Effector memory CD4-positive, alpha-beta T cell (primary cell): ENCODE results near the gene COPS7A.

Experiments
- DNase-seq, 3 donors: peaks; one replicate each; pipeline ENCODE4 v3.0.0-alpha.2; 2020
- H3K27ac ChIP-seq: 2 replicates; pipeline ENCODE4 v1.7.0; 2013; ENCODE audit warnings: mild to moderate bottlenecking, low read length, moderate library complexity; ENCODE audit not compliant: insufficient read depth, poor library complexity, severe bottlenecking
- H3K27me3 ChIP-seq: replicated peaks from 2 replicates; pipeline ENCODE4 v1.7.0; 2013; ENCODE audit warnings: mild to moderate bottlenecking, low read length; ENCODE audit not compliant: insufficient read depth, control insufficient read depth, poor library complexity, severe bottlenecking
- H3K36me3 ChIP-seq: 2 replicates; pipeline ENCODE4 v1.7.0; 2013; ENCODE audit warnings: mild to moderate bottlenecking, low read length, moderate library complexity; ENCODE audit not compliant: control insufficient read depth, insufficient read depth
- H3K4me1 ChIP-seq: 2 replicates; pipeline ENCODE4 v1.7.0; 2013; ENCODE audit warnings: low read length, mild to moderate bottlenecking; ENCODE audit not compliant: control insufficient read depth, insufficient read depth, poor library complexity, severe bottlenecking
- H3K4me3 ChIP-seq: 2 replicates; pipeline ENCODE4 v1.7.0; 2013; ENCODE audit warnings: low read length, low read depth, mild to moderate bottlenecking; ENCODE audit not compliant: insufficient read depth, poor library complexity, severe bottlenecking
- H3K9me3 ChIP-seq: 2 replicates; pipeline ENCODE4 v1.7.0; 2013; ENCODE audit warnings: mild to moderate bottlenecking, low read length, moderate library complexity; ENCODE audit not compliant: control insufficient read depth

Gene COPS7A

GRCh38 chr12:6774499-6775062 is 50.7 kb downstream of the COPS7A start:
- Histone ChIP-seq H3K27ac (no peak overlapping the region), H3K27me3 (peaks cover 21% of the 10 kb centered on the region), H3K9me3 (no peaks in the 10 kb centered on the region), H3K4me1 (peaks cover 39% of the 10 kb centered on the region), H3K36me3 (no peaks in the 10 kb centered on the region), H3K4me3 (no peak overlapping the region)
- DNase-seq, result peak in 1 of 3 donors; percentile 23

- no peak overlapping the region for H3K4me3 ChIP-seq
- no peak for DNase-seq
- H3K27ac ChIP-seq, result no peak overlapping the region
- H3K9me3 ChIP-seq, result no peaks in the 10 kb centered on the region
- H3K27me3 ChIP-seq, result peaks cover 21% of the 10 kb centered on the region
- no peaks in the 10 kb centered on the region for H3K36me3 ChIP-seq
- H3K4me1 ChIP-seq, result peaks cover 39% of the 10 kb centered on the region
Observed at GRCh38 chr12:6775185-6776174, 51.6 kb downstream of the COPS7A start.

- Histone ChIP-seq H3K27ac (no peak overlapping the region), H3K4me1 (peaks cover 33% of the 10 kb centered on the region), H3K27me3 (peaks cover 21% of the 10 kb centered on the region), H3K9me3 (no peaks in the 10 kb centered on the region), H3K4me3 (no peak overlapping the region), H3K36me3 (no peaks in the 10 kb centered on the region)
- DNase-seq, result no peak
Observed at GRCh38 chr12:6777386-6777785, 53.5 kb downstream of the COPS7A start.

GRCh38 chr12:6778217-6778573 is 54.3 kb downstream of the COPS7A start:
- H3K4me1 ChIP-seq, result peaks cover 29% of the 10 kb centered on the region
- H3K27ac ChIP-seq, result no peak overlapping the region
- DNase-seq, result no peak
- no peaks in the 10 kb centered on the region for H3K9me3 ChIP-seq
- H3K4me3 ChIP-seq, result peak overlapping the region; percentile 55
- H3K27me3 ChIP-seq, result peaks cover 16% of the 10 kb centered on the region
- H3K36me3 ChIP-seq, result no peaks in the 10 kb centered on the region

- Histone ChIP-seq H3K4me3 (peak overlapping the region; percentile 55), H3K36me3 (no peaks in the 10 kb centered on the region), H3K27ac (no peak overlapping the region), H3K4me1 (peaks cover 24% of the 10 kb centered on the region), H3K9me3 (no peaks in the 10 kb centered on the region), H3K27me3 (peaks cover 10% of the 10 kb centered on the region)
- peak; percentile 74 to 85 (median 78) for DNase-seq
Observed at GRCh38 chr12:6778574-6779550, 55.0 kb downstream of the COPS7A start.

GRCh38 chr12:6779708-6780432 is 56.0 kb downstream of the COPS7A start:
- Histone ChIP-seq H3K36me3 (no peaks in the 10 kb centered on the region), H3K9me3 (no peaks in the 10 kb centered on the region), H3K4me3 (no peak overlapping the region), H3K4me1 (peaks cover 19% of the 10 kb centered on the region), H3K27ac (no peak overlapping the region), H3K27me3 (peaks cover 5% of the 10 kb centered on the region)
- no peak for DNase-seq

GRCh38 chr12:6780573-6780972 is 56.7 kb downstream of the COPS7A start:
- no peaks in the 10 kb centered on the region for H3K36me3 ChIP-seq
- DNase-seq, result no peak
- no peak overlapping the region for H3K27ac ChIP-seq
- H3K27me3 ChIP-seq, result peaks cover 5% of the 10 kb centered on the region
- no peak overlapping the region for H3K4me3 ChIP-seq
- no peaks in the 10 kb centered on the region for H3K9me3 ChIP-seq
- peaks cover 24% of the 10 kb centered on the region for H3K4me1 ChIP-seq
